ENCODE data around the gene LUC7L3. TPM values are rescaled to one million over a fixed set of nuclear protein-coding genes. Genes with fewer than 3 reads are reported as not detected.

The LUC7L3 gene
- total and polyA plus RNA-seq, 2 of the 13 experiments (the other 11 are each of a cell fraction or from before 2014, with no cell fraction given), result 108 to 120 TPM

- TF ChIP-seq USF2 (IDR thresholded peaks at IDR 0.05; ENCODE audit: low read depth, low read length), result peak; percentile 30; the same call in 1 of the 2 replicates
- TF ChIP-seq USF2 (CRISPR knock-in tag; IDR thresholded peaks at IDR 0.05; ENCODE audit: borderline replicate concordance), result no peak; the same call in 1 of the 2 replicates
- TF ChIP-seq NRL (CRISPR knock-in tag; IDR thresholded peaks at IDR 0.05; ENCODE audit: borderline replicate concordance), result peak; percentile 63
- no peak for TF ChIP-seq MIER3 (CRISPR knock-in tag; IDR thresholded peaks at IDR 0.05; ENCODE audit: borderline replicate concordance)
- no peak for TF ChIP-seq AGO2 (optimal IDR thresholded peaks at IDR 0.05; ENCODE audit: low read depth, low read length)
- no peak for TF ChIP-seq PHF20 (CRISPR knock-in tag; IDR thresholded peaks at IDR 0.05)
- no peak for TF ChIP-seq NFIC (IDR thresholded peaks at IDR 0.05; ENCODE audit: low read length)
- no peak for TF ChIP-seq ZBTB42 (CRISPR knock-in tag; IDR thresholded peaks at IDR 0.05)
- no peak for TF ChIP-seq YEATS2 (CRISPR knock-in tag; IDR thresholded peaks at IDR 0.05; ENCODE audit: borderline replicate concordance)
- no peak for TF ChIP-seq ZFP37 (CRISPR knock-in tag; IDR thresholded peaks at IDR 0.05; ENCODE audit: borderline replicate concordance)
- TF ChIP-seq ZNF160 (CRISPR knock-in tag; IDR thresholded peaks at IDR 0.05), result no peak
- TF ChIP-seq KAT7 (CRISPR knock-in tag; IDR thresholded peaks at IDR 0.05; ENCODE audit: borderline replicate concordance), result no peak
- no peak for TF ChIP-seq TGIF2 (CRISPR knock-in tag; IDR thresholded peaks at IDR 0.05)
- no peak for TF ChIP-seq ZNF543 (CRISPR knock-in tag; IDR thresholded peaks at IDR 0.05)
- no peak for TF ChIP-seq ETV6 (CRISPR knock-in tag; conservative IDR thresholded peaks at IDR 0.05)
- no peak for TF ChIP-seq KLF13 (CRISPR knock-in tag; IDR thresholded peaks at IDR 0.05)
- TF ChIP-seq IRX3 (CRISPR knock-in tag; IDR thresholded peaks at IDR 0.05; ENCODE audit: borderline replicate concordance, low read depth), result no peak
- TF ChIP-seq MXD1 (CRISPR knock-in tag; IDR thresholded peaks at IDR 0.05), result no peak
- no peak for TF ChIP-seq NFE2 (CRISPR knock-in tag; IDR thresholded peaks at IDR 0.05)
- no peak for TF ChIP-seq NFKBIZ (CRISPR knock-in tag; IDR thresholded peaks at IDR 0.05)
- 0 out of 2 replicates have a peak, but pooled peaks have one; percentile 25 for TF ChIP-seq RXRA (CRISPR knock-in tag; IDR thresholded peaks at IDR 0.05)
- TF ChIP-seq ZNF317 (CRISPR knock-in tag; IDR thresholded peaks at IDR 0.05), result no peak
- TF ChIP-seq REXO4 (CRISPR knock-in tag; IDR thresholded peaks at IDR 0.05; ENCODE audit: borderline replicate concordance), result no peak
- no peak for TF ChIP-seq ZFAT (CRISPR knock-in tag; conservative IDR thresholded peaks at IDR 0.05)
- no peak for TF ChIP-seq CSRNP1 (CRISPR knock-in tag; IDR thresholded peaks at IDR 0.05)
- no peak for TF ChIP-seq RFX1 (IDR thresholded peaks at IDR 0.05)
- no peak for TF ChIP-seq CBX1 (IDR thresholded peaks at IDR 0.05; ENCODE audit: low read depth)
- TF ChIP-seq ZBTB34 (CRISPR knock-in tag; IDR thresholded peaks at IDR 0.05), result no peak
Observed at GRCh38 chr17:50768346-50768761, 49.0 kb downstream of the LUC7L3 start (continued).
